ENCODE data around the gene PIGR.

GRCh38 chr1:206946261-206946660 lies at the start of gene PIGR:
- TF ChIP-seq CTCF (IDR thresholded peaks at IDR 0.05; ENCODE audit: poor library complexity, severe bottlenecking) (no peak), POLR2AphosphoS5 (IDR thresholded peaks at IDR 0.05) (no peak), EP300 (conservative IDR thresholded peaks at IDR 0.05; ENCODE audit: poor library complexity, severe bottlenecking) (no peak), EZH2 (IDR thresholded peaks at IDR 0.05; ENCODE audit: borderline replicate concordance, insufficient read depth, low read length, poor library complexity, severe bottlenecking) (no peak)

Data from neural cell (in vitro differentiated cells).